ENCODE data around the gene MIGA1.
"Not testable (repeated sequence)": the region's sequence is repeated elsewhere in the genome, so short reads cannot be mapped to it uniquely, and the experiment has no call there.

Gene MIGA1

DNA sequence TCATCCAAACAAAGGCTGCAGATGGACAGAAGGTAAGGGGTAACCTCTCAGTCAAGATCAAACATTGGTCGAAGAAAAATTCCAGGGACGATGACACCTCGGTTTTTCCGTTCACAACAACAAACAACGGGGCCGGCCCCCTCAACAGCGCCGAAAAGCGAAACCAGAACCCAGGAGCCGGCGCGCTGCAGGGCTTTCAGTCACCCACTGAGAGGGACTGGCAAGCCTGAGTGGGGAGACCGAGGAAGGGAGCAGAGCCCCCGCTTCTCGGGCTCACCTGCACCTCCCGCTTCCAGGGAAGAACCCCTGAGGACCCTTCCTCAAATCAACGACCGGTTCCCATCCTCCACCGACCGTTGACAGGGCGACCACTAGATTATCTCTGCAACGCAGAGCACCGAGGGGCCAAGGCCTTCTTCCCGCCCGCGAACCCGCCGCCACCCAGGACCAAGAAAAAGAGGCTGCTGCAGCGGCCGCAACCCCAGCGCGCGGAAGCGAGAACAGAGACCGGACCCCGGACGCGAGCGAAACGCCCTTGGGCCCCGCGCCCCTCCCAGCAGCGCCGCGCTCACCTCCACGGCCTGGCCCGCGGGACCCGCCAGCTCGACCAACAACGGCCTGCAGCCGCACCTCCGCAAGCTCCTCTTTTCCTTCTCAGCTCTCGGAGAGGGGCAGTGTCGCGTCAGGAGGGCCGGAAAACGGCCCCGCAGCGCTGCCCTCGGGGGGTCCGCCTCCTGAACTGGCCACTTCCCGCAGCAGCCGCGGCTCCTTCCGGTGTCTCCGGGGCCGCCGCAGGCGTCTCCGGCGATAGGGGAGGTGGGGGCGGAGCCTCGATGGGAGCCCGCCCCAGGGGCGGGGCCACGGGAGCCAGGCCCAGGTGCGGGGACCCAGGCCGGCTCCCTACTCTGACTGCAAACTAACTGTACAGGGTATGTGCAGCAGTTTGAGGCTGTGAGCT is 20.1 kb upstream of the MIGA1 start, which contains the start of gene USP33:
USP33 (minus strand) TSS at position 782 of the 958 bp plus-strand sequence. CDS start 18,155 bp downstream, outside the sequence.
- no peaks in the 10 kb centered on the region for H3K9me3 ChIP-seq (ENCODE audit: insufficient read depth, low read depth, low read length)
- peak within 1 kb of the TSS; percentile 88 for H3K27ac ChIP-seq (ENCODE audit: low read depth, low read length)
- no peaks in the 10 kb centered on the region for H3K27me3 ChIP-seq (ENCODE audit: insufficient read depth, low read length)
- H3K4me1 ChIP-seq (ENCODE audit: insufficient read depth, low read length), result 0 out of 2 replicates have a peak, but pooled peaks cover 8% of the 10 kb centered on the region
- H3K4me3 ChIP-seq (ENCODE audit: low read length), result peak within 1 kb of the TSS; percentile 100
- peak within 1 kb of the TSS; percentile 87 for H3K9ac ChIP-seq (ENCODE audit: low read depth, low read length)
- H3K36me3 ChIP-seq (ENCODE audit: insufficient read depth, low read length), result no peaks in the 10 kb centered on the region
- under 1% methylated on average over 77 of the region's 79 CpGs for WGBS

DNA sequence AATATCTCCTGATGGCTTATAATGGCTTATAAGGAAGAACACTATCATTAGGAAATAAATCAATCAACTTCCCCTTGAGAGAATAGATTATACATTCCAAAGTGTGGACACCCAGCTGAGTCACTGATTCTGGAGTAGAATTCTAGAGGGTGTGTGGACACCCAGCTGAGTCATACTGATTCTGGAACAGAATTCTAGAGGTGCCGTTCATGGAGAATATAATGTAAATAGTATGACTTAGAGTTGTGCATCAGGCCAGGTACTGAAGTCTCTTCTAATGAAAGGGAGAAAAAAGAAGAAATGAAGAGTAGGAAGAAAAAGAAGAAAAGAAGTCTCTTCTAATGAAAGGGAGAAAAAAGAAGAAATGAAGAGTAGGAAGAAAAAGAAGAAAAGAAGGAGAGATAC is 17.4 kb upstream of the MIGA1 start:
- Histone ChIP-seq H3K36me3 (ENCODE audit: insufficient read depth, low read length) (no peaks in the 10 kb centered on the region), H3K9me3 (ENCODE audit: insufficient read depth, low read depth, low read length) (no peaks in the 10 kb centered on the region), H3K4me3 (ENCODE audit: low read length) (no peak overlapping the region), H3K4me1 (ENCODE audit: insufficient read depth, low read length) (0 out of 2 replicates have a peak, but pooled peaks cover 8% of the 10 kb centered on the region), H3K27me3 (ENCODE audit: insufficient read depth, low read length) (no peaks in the 10 kb centered on the region), H3K27ac (ENCODE audit: low read depth, low read length) (no peak overlapping the region), H3K9ac (ENCODE audit: low read depth, low read length) (no peak overlapping the region)
- 93% methylated on average over 1 of the region's 1 CpG for WGBS

DNA sequence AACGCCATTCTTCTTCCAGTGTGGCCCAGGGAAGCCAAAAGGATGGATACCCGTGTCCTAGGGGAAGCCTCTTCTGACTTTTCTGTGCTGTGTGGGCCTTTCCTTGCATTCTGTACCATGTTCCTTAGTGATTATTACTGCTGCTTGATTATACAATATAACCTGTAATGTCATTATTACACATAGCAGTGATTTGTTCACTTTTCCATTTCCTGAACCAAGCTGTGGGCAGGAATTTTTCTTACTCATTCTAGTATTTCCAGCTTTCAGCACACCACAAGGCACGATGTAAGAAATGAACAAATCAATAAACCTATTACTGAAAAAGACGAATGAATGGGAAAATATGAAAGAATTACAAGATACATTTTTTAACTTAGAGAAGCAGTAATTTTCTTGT is 11.4 kb upstream of the MIGA1 start:
- no peaks in the 10 kb centered on the region for H3K27me3 ChIP-seq (ENCODE audit: insufficient read depth, low read length)
- no peak overlapping the region for H3K4me3 ChIP-seq (ENCODE audit: low read length)
- H3K9me3 ChIP-seq (ENCODE audit: insufficient read depth, low read depth, low read length), result no peaks in the 10 kb centered on the region
- no peaks in the 10 kb centered on the region for H3K4me1 ChIP-seq (ENCODE audit: insufficient read depth, low read length)
- H3K9ac ChIP-seq (ENCODE audit: low read depth, low read length), result no peak overlapping the region
- WGBS, result 96% methylated on average over 3 of the region's 4 CpGs
- no peak overlapping the region for H3K27ac ChIP-seq (ENCODE audit: low read depth, low read length)
- no peaks in the 10 kb centered on the region for H3K36me3 ChIP-seq (ENCODE audit: insufficient read depth, low read length)

DNA sequence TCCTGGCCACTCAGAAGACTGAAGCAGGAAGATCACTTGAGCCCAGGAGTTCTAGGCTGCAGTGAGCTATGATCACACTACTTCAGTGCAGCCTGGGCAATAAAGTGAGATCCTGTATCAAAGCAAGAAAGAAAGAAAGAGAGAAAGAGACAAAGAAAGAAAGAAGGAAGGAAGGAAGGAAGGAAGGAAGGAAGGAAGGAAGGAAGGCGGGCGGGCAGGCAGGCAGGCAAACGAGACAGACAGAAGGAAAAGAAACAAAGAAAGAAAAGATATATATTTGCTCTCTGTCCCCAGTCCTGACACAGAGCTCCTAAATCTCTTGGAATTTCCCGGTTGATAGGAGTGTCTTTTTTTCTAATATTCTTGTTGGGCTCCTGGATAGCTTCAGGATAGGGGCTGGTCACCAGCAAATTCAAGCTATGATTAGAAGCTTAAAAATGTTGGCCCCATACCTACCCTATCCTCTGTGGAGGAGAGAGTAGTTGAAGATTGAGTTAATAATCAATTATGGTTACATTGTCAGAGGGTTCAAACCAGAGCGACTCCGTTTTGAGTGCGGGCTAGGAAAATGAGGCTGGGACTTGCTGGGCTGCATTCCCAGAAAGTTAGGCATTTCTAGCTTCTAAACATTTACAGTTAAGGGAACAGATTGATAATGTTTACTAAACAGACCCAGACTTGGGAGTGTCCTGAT is 3.3 kb upstream of the MIGA1 start:
- no peaks in the 10 kb centered on the region for H3K27me3 ChIP-seq (ENCODE audit: insufficient read depth, low read length)
- no peak overlapping the region for H3K9ac ChIP-seq (ENCODE audit: low read depth, low read length)
- H3K9me3 ChIP-seq (ENCODE audit: insufficient read depth, low read depth, low read length), result no peaks in the 10 kb centered on the region
- H3K27ac ChIP-seq (ENCODE audit: low read depth, low read length), result no peak overlapping the region
- H3K36me3 ChIP-seq (ENCODE audit: insufficient read depth, low read length), result no peaks in the 10 kb centered on the region
- H3K4me1 ChIP-seq (ENCODE audit: insufficient read depth, low read length), result peaks cover 6% of the 10 kb centered on the region; the same call in 1 of the 2 replicates
- no peak overlapping the region for H3K4me3 ChIP-seq (ENCODE audit: low read length)
- 91% methylated on average over 7 of the region's 7 CpGs for WGBS

DNA sequence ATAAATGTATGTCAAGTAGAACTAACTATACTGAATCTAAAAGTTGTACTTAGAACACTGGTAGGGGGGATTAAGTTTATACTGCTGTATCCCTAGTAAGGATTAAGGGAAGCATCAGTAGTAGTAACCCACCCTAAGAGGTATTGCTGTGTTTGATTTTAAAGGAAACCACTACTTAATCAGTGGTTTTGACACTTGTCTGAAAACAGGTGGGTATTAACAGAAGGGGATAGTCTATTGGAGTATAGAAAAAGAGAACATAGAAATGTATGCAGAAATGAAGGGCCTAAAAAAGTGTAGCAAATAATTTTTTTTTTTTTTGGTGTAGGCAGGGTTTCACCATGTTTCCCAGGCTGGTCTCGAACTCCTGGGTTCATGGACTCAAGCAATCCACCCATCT is 2.2 kb downstream of the MIGA1 start:
- Histone ChIP-seq H3K36me3 (ENCODE audit: insufficient read depth, low read length) (peaks cover 30% of the 10 kb centered on the region), H3K9ac (ENCODE audit: low read depth, low read length) (no peak overlapping the region), H3K27ac (ENCODE audit: low read depth, low read length) (no peak overlapping the region), H3K4me1 (ENCODE audit: insufficient read depth, low read length) (peaks cover 6% of the 10 kb centered on the region; the same call in 1 of the 2 replicates), H3K27me3 (ENCODE audit: insufficient read depth, low read length) (no peaks in the 10 kb centered on the region), H3K9me3 (ENCODE audit: insufficient read depth, low read depth, low read length) (no peaks in the 10 kb centered on the region), H3K4me3 (ENCODE audit: low read length) (no peak overlapping the region)
- WGBS, result 90% methylated on average over 1 of the region's 1 CpG

DNA sequence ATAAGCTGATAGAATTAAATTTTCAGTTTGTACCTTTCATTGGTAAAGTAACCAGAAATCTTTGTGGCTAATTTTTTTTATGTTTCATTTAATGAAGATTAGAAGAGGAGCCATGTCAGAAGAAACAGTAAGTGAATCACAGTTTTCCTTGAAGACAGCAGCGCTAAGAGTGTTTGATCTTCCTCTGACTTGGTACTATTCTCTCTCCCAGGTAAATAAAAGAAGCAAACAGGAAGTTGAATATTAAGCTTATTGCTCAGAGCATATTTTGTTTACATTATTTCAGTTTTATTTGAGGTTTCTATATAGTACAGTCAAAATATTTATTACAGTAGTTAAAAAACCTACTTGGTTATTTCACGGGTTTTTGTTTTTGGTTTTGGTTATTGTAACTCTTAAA is 3.7 kb downstream of the MIGA1 start:
- no peak overlapping the region for H3K9ac ChIP-seq (ENCODE audit: low read depth, low read length)
- WGBS, result 86% methylated on average over 1 of the region's 2 CpGs
- H3K4me3 ChIP-seq (ENCODE audit: low read length), result no peak overlapping the region
- peaks cover 35% of the 10 kb centered on the region for H3K36me3 ChIP-seq (ENCODE audit: insufficient read depth, low read length)
- no peak overlapping the region for H3K27ac ChIP-seq (ENCODE audit: low read depth, low read length)
- no peaks in the 10 kb centered on the region for H3K9me3 ChIP-seq (ENCODE audit: insufficient read depth, low read depth, low read length)
- H3K4me1 ChIP-seq (ENCODE audit: insufficient read depth, low read length), result peaks cover 6% of the 10 kb centered on the region; the same call in 1 of the 2 replicates
- H3K27me3 ChIP-seq (ENCODE audit: insufficient read depth, low read length), result no peaks in the 10 kb centered on the region

DNA sequence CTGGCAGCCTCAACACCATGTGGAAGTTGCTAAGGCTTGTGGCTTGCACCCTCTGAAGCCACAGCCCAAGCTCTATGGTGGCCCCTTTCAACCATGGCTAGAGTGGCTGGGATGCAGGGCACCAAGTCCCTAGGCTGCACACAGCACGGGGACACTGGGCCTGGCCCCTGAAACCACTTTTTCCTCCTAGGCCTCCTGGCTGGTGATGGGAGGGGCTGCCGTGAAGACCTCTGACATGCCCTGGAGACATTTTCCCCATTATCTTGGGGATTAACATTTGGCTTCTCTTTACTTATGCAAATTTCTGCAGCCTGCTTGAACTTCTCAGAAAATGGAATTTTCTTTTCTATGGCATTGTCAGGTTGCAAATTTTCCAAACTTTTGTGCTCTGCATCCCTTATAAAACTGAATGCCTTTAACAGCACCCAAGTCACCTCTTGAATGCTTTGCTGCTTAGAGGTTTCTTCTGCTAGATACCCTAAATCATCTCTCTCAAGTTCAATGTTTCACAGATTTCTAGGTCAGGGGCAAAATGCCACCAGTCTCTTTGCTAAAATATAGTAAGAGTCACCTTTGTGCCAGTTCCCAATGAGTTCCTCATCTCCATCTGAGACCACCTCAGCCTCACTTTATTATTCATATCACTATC is 6.8 kb downstream of the MIGA1 start:
- H3K9me3 ChIP-seq (ENCODE audit: insufficient read depth, low read depth, low read length); H3K9ac ChIP-seq (ENCODE audit: low read depth, low read length); H3K4me1 ChIP-seq (ENCODE audit: insufficient read depth, low read length); H3K27ac ChIP-seq (ENCODE audit: low read depth, low read length); H3K4me3 ChIP-seq (ENCODE audit: low read length); H3K27me3 ChIP-seq (ENCODE audit: insufficient read depth, low read length): not testable (repeated sequence)
- H3K36me3 ChIP-seq (ENCODE audit: insufficient read depth, low read length), result peaks cover 40% of the 10 kb centered on the region
- 90% methylated on average over 2 of the region's 2 CpGs for WGBS

DNA sequence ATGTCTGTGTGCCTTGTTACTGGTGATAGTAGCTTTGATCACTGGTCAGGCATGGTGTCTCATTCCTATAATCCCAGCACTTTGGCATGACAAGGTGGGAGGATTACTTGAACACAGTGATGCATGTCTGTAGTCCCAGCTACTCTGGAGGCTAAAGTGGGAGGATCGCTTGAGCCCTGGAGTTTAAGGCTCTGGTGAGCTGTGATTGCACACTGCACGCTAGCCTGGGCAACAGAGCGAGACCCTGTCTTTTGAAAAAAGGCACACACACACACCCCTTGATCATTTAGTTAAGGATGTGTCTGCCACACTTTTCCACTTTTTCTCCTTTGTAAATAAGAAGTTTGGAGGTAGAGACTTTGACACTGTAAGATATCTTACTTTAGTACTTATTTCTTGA is 15.1 kb downstream of the MIGA1 start:
- H3K9me3 ChIP-seq (ENCODE audit: insufficient read depth, low read depth, low read length), result no peaks in the 10 kb centered on the region
- WGBS, result 95% methylated on average over 2 of the region's 3 CpGs
- H3K27ac ChIP-seq (ENCODE audit: low read depth, low read length), result no peak overlapping the region
- no peaks in the 10 kb centered on the region for H3K4me1 ChIP-seq (ENCODE audit: insufficient read depth, low read length)
- H3K4me3 ChIP-seq (ENCODE audit: low read length), result no peak overlapping the region
- no peaks in the 10 kb centered on the region for H3K36me3 ChIP-seq (ENCODE audit: insufficient read depth, low read length)
- no peaks in the 10 kb centered on the region for H3K27me3 ChIP-seq (ENCODE audit: insufficient read depth, low read length)
- H3K9ac ChIP-seq (ENCODE audit: low read depth, low read length), result no peak overlapping the region

DNA sequence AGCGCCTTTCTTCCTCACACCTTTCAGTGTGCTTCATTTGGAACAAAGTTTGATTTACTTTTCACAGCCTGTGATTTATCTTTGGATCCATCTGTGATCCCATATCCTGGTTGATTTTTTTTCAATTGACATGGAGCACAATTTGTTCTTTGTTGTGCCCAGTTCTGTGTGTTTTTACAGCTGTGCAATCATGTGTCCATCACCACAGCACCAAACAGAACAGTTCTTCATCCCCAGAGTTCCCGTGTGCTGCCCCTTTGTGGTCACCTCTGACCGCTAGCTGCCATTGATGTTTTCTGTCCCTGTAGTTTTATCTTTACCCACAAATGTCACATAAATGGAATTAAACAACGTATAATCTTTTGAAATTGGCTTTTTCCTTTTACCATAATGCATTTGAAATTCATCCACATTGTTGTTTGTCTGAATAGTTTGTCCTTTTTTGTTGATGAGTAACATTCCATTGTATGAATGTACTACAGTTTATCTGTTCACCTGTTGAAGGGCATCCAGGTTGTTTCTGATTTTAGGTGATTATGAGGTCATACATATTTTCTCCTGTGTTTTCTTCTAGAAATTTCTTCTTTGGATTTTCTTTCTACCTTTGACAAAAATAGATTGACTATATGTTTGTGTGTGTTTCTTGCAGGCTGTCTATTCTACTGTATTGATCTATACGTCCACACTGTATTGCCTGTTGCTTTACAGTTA is 17.4 kb downstream of the MIGA1 start:
- no peaks in the 10 kb centered on the region for H3K27me3 ChIP-seq (ENCODE audit: insufficient read depth, low read length)
- no peaks in the 10 kb centered on the region for H3K4me1 ChIP-seq (ENCODE audit: insufficient read depth, low read length)
- no peak overlapping the region for H3K9ac ChIP-seq (ENCODE audit: low read depth, low read length)
- WGBS, result 94% methylated on average over 5 of the region's 5 CpGs
- H3K9me3 ChIP-seq (ENCODE audit: insufficient read depth, low read depth, low read length), result no peaks in the 10 kb centered on the region
- H3K4me3 ChIP-seq (ENCODE audit: low read length), result no peak overlapping the region
- peaks cover 7% of the 10 kb centered on the region for H3K36me3 ChIP-seq (ENCODE audit: insufficient read depth, low read length)
- H3K27ac ChIP-seq (ENCODE audit: low read depth, low read length), result no peak overlapping the region

DNA sequence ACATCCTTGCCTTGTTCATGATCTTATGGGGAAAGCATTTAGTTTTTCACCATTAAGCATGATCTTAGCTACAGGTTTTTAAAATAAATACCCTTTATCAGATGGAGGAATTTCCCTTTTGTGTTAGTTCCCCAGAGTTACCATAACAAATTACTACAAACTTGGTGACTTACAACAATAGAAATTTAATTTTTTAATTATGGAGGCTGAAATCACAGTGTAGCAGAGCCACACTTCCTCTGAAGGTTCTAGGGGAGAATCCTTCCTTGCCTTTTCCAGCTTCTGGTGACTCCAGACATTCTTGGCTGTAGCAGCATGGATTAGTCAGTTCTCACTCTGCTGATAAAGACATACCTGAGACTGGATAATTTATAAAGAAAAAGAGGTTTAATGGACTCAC is 18.5 kb downstream of the MIGA1 start:
- Histone ChIP-seq H3K9ac (ENCODE audit: low read depth, low read length) (no peak overlapping the region), H3K9me3 (ENCODE audit: insufficient read depth, low read depth, low read length) (no peaks in the 10 kb centered on the region), H3K27me3 (ENCODE audit: insufficient read depth, low read length) (no peaks in the 10 kb centered on the region), H3K36me3 (ENCODE audit: insufficient read depth, low read length) (peaks cover 13% of the 10 kb centered on the region), H3K4me1 (ENCODE audit: insufficient read depth, low read length) (no peaks in the 10 kb centered on the region), H3K27ac (ENCODE audit: low read depth, low read length) (no peak overlapping the region), H3K4me3 (ENCODE audit: low read length) (no peak overlapping the region)

Measured in HUES64 (cell line).